GM18870 (cell line): ENCODE measurements around the gene UPK1A.

ENCODE experiments used
- ATAC-seq: cut with Tn5 transposase; IDR thresholded peaks from one replicate; pipeline ENCODE4 v1.9.1; 2021; ENCODE audit warnings: moderate library complexity; ENCODE audit not compliant: unreplicated experiment

UPK1A gene

DNA sequence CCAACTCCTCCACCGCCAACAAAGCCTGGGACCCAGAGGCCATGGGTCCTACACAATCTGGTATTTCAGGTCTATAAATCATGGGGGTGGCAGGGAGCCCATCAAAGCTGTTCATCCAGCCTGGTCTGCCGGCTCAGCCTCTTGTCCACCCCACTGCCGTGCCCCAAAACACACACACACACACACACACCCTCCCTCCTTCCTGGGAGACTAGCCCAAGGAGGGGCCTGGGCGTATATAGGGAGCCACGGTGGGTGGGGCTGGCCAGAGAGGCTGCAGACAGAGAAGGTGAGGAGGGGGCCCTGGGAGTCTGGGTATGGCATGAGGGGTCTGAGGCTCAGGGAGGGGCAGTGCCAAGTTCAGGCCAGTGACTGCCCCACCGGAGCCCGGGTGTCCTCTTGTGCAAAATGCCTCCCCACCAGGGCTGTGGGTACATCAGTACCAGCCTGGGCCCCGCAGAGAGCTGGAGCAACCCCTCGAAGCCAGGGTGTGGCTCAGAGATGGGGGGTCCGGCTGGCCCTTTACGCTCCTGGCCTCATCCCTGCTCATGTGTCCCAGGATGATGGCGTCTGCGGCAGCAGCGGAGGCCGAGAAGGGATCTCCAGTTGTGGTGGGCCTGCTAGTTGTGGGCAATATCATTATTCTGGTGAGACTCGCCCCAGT, at the start of gene UPK1A:
Gene UPK1A (plus strand): TSS at position 267 of the 663 bp plus-strand sequence. CDS start 296 bp downstream, at position 563.
- ATAC-seq: no peak

DNA sequence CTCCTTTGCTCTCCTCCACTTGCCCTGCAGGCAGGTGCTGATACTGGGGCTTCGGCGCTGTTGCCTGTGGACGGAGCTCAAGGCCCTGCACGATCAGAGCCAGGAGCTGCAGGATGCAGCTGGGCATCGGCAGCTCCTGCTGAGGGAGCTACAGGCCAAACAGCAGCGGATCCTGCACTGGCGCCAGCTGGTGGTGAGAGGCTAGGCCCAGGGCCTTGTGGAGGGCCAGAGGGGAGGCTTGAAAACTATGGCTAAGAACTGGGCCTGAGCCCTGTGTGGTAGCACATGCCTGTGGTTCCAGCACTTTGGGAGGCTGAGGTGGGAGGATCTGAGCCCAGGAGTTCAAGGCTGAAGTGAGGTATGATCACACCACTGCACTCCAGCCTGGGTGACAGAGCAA, 47.5 kb upstream of the UPK1A start:
- ATAC-seq: no peak

DNA sequence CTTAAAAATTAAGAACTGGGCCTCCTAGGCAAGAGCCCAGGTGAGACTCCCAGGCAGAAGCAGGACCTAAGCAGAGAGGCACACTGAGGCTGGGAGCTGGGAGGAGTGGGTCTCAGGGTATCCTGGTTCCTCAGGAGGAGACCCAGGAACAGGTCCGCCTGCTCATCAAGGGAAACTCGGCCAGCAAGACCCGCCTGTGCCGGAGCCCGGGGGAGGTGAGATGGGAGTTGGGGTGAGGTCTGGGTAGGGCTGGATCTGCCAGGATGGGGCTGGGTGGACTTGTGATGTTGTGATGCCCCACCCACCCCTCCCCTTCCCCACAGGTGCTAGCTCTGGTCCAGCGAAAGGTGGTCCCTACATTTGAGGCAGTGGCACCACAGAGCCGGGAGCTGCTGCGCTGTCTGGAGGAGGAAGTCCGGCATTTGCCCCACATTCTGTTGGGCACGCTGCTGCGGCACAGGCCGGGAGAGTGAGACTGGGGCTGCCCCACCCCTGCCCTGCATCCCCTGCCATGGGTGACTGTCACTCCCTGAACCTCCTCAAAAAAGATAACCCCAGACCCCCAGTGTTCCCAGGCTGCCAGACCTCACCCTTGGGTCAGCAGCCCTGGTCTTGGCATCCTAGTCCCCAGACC, 46.9 kb upstream of the UPK1A start:
- ATAC-seq: no peak

DNA sequence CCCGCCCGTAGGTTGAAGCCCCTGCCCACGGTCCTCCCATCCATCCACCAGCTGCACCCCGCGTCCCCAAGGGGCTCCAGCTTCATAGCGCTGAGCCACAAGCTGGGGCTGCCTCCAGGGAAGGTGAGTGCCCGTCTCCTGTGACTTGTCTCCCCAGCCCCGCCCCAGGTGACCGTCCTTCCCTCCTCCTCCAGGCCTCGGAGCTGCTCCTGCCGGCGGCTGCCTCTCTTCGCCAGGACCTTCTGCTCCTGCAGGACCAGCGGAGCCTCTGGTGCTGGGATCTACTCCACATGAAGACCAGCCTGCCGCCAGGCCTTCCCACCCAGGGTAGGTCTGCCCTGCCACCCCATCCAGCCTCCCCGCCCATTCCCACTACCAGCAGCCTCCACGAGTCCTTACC, 46.3 kb upstream of the UPK1A start:
- no peak for ATAC-seq

DNA sequence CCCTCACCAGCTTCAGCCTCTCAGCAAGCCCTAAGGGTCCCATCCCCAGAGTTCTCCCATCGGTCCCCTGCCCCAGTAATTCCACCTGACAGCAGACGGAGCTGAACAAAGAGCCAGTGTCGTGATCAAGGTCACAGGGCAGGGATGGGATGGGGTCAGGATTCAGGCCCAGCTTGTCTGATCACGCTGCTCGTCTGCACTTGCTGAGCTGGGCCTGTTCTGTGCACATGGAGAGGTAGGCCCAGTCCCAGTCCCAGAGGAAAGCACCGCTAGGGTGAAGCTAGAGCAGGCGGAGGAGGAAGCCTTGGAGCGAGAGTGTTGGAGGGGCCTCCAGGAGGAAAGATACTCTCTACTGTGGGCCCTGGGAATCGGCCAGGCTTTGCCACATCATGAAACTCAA, 44.6 kb upstream of the UPK1A start:
- ATAC-seq: no peak

DNA sequence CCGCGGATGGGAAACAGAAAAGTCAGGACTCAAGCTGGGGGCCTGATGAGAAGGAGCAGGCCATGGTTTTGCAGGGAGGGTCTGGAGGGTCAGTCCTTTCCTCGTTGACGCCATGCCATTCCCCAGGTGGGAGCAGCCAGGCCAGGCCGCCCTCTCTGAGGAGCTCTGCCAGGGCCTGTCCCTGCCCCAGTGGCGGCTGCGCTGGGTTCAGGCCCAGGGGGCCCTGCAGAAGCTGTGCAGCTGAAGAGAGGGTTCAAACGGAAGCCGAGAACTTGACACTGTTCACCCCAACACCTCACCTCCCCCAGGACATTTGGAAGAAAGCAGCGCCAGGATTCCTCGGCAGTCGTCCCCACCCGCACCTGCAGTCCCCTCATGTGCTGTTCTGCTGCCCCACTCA, 43.6 kb upstream of the UPK1A start:
- no peak for ATAC-seq

DNA sequence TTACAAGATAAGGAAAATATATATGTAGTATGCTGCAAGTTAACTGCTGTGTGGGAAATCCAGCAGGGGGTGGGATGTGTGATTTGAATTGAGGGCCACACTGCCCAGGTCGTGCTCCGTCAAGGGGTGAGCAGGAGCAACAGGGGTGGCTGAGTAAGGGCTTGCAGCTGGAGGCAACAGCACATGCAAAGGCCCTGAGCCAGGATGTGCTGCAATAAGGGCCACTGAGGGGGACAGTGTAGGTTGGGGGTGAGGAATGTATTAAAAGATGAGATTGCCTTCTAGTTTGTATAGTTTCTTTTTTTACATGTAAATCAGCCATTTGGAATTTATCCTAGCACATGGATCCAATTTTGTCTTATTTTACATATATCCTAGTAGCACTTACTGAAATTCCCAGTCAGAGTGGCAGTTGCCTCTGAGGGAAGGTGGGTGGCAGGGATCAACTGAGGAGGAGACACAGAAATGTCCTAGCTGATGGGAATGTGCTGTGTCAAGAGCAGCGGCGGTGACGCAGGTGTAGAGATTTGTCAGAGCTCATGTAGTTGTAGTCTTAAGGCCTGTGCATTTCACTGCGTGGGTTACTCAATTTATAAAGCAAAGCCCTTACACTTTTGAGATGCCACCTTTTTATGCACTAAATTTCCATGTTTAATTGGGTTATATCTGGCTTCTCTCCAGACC, 42.8 kb upstream of the UPK1A start:
- no peak for ATAC-seq

DNA sequence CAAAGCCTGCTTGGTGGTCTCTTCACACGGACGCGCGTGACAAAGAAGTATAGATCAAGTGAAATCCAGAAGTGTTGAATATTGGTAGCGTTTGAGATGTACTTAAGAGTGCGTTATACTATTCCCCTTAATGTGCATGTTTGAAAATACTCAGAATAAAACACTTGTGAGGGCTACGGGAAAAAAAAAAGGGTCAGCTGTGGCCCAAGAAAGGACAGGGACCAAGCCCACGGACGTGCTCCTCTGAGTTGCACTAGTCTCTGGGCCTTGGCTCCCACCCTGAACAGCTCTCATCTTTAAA, 38.1 kb upstream of the UPK1A start:
- no peak for ATAC-seq

DNA sequence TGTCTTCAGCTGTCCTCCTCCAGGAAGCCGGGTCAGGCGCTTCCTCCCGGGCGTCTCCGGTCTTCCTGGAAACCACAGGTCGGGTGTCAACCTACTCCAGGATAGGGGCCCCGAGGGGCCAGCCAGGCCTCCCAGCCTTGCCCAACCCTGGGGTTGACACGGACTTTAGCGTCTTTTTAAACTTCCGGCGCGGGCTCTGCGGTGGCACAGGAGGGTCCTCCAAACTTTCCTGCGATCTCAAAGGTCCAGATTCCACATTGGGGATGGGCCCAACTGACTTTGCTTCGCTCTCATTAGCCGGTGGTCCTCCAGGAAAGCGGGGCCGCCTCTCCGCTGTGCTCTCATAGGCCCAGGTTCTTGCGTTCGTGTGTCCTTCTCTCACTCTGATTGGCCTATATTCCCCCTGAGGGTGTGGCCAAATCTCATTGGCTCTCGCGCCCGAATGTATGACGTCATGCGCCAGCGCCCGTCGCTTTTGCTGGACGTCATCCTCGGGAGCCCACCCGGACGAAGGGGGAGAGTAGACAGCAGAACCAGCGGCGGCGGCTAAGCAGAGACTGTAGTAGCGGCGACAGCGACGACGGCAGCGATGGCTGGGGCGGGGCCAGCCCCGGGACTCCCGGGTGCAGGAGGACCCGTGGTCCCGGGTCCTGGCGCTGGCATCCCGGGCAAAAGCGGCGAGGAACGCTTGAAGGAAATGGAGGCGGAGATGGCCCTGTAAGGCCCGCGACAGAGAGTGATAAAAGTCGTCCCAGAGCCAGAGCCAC, 37.6 kb upstream of the UPK1A start, which contains the start of gene RBM42:
Gene RBM42 (plus strand): TSS at position 472 of the 767 bp plus-strand sequence. CDS start 118 bp downstream, at position 590.
- peak; percentile 93 for ATAC-seq

DNA sequence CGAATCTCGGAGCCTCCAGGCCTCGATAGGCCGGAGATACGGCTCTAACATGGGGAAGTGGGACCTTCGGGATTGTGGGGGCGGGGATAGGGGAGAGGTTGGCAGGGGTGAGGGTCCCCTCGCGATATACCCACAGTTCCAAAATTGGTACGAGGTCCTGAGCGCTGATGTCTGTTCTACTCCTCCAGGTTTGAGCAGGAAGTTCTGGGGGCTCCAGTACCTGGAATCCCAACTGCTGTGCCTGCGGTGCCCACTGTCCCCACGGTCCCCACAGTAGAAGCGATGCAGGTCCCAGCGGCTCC, 37.0 kb upstream of the UPK1A start:
- ATAC-seq: no peak

DNA sequence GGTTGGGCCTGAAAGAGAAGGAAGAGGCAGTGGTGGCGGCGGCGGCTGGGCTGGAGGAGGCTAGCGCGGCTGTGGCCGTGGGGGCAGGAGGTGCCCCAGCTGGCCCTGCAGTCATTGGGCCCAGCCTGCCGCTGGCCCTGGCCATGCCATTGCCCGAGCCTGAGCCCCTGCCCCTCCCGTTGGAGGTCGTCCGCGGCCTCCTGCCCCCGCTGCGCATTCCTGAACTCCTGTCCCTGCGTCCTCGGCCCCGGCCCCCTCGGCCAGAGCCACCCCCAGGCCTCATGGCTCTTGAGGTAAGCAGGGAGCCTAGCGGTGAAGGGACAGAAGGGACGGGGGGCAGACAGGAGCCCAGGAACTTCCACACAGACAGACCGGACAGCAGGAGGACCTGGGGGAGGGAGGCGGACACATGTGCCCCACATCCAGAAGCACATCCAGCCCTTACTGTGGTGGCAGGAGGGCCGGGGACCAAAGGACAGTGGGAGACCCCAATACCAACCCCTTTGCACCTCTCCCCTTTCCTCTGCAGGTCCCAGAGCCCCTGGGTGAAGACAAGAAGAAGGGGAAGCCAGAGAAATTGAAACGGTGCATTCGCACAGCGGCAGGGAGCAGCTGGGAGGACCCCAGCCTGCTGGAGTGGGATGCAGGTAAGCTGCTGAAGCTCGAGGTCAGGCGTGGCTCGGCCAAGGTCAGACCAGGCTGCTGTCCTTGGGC, 32.4 kb upstream of the UPK1A start:
- no peak for ATAC-seq

DNA sequence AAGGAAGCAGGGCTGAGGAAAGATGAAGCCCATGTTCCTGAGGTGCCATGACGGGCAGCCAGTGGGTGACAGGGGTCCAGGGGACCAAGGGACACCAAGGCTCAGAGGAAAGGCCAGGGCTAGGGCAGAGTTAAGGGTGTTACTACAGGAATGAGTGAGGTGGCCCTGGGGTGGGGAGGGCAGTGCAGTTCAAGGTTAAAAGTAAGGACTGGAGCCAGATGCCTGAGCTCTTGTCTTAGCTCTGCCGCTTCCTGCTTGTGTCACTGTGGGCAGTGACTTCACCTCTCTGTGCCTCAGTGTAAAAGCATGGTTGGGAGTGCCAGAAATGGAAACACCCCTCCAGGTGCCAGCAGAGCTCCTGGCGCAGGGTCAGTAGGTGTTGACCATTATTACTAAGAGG, 29.7 kb upstream of the UPK1A start:
- ATAC-seq: no peak

DNA sequence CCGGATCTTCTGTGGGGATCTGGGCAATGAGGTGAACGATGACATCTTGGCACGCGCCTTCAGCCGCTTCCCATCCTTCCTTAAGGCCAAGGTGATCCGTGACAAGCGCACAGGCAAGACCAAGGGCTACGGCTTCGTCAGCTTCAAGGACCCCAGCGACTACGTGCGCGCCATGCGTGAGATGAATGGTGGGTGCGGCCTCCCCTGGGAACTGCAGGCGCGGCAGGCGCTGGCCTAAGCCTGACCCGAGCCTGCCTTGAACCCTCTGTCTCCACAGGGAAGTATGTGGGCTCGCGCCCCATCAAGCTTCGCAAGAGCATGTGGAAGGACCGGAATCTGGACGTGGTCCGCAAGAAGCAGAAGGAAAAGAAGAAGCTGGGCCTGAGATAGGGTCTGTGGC, 29.2 kb upstream of the UPK1A start:
- ATAC-seq: no peak

DNA sequence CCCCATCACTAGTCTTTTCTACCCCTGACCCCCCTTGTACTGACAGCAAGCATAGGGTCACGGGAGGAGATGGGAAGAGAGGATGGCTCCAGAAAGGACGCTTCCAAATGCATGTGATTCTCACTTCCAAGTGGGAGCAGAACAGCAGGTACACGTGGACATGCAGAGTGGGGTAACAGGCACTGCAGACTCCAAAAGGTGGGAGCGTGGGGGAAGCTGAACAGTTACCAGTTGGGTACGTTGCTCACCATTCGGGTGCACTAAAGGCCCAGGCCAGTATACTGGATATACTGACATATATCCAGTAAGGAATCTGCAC, 27.0 kb upstream of the UPK1A start:
- ATAC-seq: no peak

DNA sequence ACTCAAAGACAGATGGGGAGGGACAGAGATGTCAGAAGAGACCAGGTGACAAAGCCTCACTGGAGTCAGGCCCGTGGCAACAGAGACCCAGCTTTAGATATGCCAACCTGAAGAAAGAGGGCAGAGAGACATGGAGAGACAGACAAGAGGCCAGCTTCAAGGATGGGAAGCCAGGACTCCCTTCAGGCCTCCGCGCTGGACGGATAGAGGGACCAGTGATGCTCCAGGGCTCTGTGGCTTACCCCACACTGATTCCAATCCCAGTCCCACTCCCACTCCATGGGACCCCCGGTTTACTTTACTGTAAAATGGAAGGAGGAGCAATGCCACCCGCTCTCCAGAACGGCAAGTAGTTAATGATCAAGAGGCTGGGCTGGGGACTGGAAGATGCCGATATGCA, 26.5 kb upstream of the UPK1A start:
- ATAC-seq: no peak

DNA sequence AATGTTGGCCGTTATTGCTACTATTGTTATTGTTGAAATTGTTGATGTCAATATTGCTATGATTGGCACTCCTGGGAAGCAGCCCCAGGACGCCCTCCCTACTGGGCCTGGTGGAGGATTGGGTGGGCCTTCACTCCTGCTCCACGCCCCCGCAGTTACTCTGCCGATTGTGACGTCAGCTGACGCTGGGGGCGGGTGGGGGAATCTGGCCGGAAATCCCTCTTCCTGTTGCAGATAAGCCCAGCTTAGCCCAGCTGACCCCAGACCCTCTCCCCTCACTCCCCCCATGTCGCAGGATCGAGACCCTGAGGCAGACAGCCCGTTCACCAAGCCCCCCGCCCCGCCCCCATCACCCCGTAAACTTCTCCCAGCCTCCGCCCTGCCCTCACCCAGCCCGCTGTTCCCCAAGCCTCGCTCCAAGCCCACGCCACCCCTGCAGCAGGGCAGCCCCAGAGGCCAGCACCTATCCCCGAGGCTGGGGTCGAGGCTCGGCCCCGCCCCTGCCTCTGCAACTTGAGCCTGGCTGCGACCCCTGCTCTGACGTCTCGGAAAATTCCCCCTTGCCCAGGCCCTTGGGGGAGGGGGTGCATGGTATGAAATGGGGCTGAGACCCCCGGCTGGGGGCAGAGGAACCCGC, 24.7 kb upstream of the UPK1A start, which contains the start of gene ETV2:
Gene ETV2 (plus strand): TSS at position 231 of the 637 bp plus-strand sequence. CDS start 716 bp downstream, outside the sequence.
- no peak for ATAC-seq

DNA sequence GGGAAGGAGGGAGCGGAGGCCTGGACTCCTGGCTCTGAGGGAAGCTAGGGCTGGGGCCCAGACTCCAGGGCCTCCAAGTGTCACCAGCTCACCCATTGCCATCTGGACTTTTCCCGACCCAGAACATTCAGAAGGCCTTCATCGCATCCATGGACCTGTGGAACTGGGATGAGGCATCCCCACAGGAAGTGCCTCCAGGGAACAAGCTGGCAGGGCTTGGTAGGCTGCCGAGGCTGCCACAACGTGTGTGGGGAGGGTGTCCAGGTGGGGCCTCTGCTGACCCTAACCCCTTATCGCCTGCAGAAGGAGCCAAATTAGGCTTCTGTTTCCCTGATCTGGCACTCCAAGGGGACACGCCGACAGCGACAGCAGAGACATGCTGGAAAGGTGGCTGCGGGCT, 24.0 kb upstream of the UPK1A start:
- no peak for ATAC-seq

DNA sequence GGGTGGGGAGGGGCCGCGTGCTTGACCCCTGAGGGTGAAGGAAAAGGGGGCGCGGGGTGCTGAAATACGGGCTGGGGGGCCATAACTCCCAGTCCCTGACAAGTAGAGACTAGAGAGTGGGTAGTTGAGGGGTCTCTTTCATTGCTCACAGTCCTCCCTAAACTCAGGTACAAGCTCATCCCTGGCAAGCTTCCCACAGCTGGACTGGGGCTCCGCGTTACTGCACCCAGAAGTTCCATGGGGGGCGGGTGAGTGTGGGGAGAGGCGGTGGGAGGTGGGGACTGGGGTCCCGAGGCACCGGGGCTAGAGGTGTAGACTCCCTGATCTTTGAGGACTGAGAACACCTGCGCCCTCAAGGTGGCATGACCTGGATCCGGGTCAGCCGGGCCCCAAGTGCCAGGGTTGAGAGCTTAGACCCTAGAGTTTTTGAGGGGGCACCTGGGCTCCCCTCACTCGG, 23.5 kb upstream of the UPK1A start:
- no peak for ATAC-seq

DNA sequence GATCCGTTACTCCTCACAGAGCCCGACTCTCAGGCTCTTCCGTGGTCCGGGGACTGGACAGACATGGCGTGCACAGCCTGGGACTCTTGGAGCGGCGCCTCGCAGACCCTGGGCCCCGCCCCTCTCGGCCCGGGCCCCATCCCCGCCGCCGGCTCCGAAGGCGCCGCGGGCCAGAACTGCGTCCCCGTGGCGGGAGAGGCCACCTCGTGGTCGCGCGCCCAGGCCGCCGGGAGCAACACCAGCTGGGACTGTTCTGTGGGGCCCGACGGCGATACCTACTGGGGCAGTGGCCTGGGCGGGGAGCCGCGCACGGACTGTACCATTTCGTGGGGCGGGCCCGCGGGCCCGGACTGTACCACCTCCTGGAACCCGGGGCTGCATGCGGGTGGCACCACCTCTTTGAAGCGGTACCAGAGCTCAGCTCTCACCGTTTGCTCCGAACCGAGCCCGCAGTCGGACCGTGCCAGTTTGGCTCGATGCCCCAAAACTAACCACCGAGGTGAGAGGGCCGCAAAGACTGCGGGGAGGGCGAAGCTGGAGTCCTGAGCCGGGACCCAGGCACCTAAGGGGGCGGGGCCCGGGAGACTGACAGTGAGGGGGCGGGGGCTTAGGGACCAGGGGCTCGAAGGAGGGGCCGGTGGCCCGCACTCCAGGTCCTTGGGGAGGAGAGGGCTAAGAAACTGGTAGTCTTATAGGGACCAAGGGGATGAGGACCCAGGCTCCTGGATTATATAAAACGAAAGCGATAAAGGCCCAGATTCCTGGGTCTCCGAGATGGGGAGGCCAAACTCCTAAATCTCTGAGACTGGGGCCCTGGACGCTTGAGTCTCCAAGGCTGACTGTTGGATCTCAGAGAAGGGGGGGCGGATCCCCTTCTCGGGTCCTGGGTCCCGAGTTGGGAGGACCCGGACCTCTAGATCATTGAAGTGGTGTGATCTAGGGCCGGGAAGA, 22.8 kb upstream of the UPK1A start:
- no peak for ATAC-seq
